Keratinocyte (primary cell): ENCODE data around the gene RALGPS1. TPM values are rescaled to one million over a fixed set of nuclear protein-coding genes. Genes with fewer than 3 reads are reported as not detected.
A peak's percentile ranks its signal among the peaks of the same experiment; 100 is the strongest.

Source experiments
- DNase-seq: peaks from one replicate; pipeline ENCODE4 v3.0.0-alpha.2; 2011; ENCODE audit warnings: low read depth, missing footprints, low spot score
- FAIRE-seq: peaks from 2 replicates; lab custom pipeline; 2011; peaks lifted over from hg19 to GRCh38; lab: Jason Lieb, UNC
- H2AFZ ChIP-seq: 2 replicates; pipeline ENCODE4 v1.6.0; 2012; ENCODE audit warnings: low read length, control low read depth, inconsistent platforms; ENCODE audit not compliant: control insufficient read depth
- H3K27ac ChIP-seq: 2 replicates; pipeline ENCODE4 v1.5.1; 2011; ENCODE audit warnings: low read length; ENCODE audit not compliant: control insufficient read depth, insufficient read depth
- H3K27me3 ChIP-seq: 3 replicates; pipeline ENCODE4 v1.6.0; 2011; ENCODE audit warnings: low read length; ENCODE audit not compliant: control insufficient read depth, insufficient read depth; ENCODE audit errors: extremely low read depth
- H3K36me3 ChIP-seq, 2 experiments: 2 replicates in 1 of 2; 3 replicates in 1 of 2; pipeline ENCODE4 v1.5.1; 2011; ENCODE audit warnings: low read length in 2 of 2, mild to moderate bottlenecking in 1 of 2; ENCODE audit not compliant: control insufficient read depth in 2 of 2, insufficient read depth in 2 of 2; ENCODE audit errors: extremely low read depth in 1 of 2
- H3K4me1 ChIP-seq: 3 replicates; pipeline ENCODE4 v1.5.1; 2011; ENCODE audit warnings: low read length; ENCODE audit not compliant: control insufficient read depth, insufficient read depth; ENCODE audit errors: extremely low read depth
- H3K4me2 ChIP-seq: 3 replicates; pipeline ENCODE4 v1.6.0; 2011; ENCODE audit warnings: low read depth, low read length; ENCODE audit not compliant: control insufficient read depth, insufficient read depth; ENCODE audit errors: extremely low read depth
- H3K4me3 ChIP-seq, 3 experiments: fragments of 200-600 bp in 1 of 3; sonication (generic) in 1 of 3; 2 replicates in 2 of 3; 3 replicates in 1 of 3; pipeline ENCODE4 v1.5.1; 2011 to 2016; ENCODE audit warnings: low read length in 3 of 3, mild to moderate bottlenecking in 3 of 3, control low read depth in 2 of 3, inconsistent platforms in 1 of 3, low read depth in 1 of 3, mixed read lengths in 1 of 3, mixed run types in 1 of 3, moderate library complexity in 1 of 3; ENCODE audit not compliant: control insufficient read depth in 2 of 3, insufficient read depth in 2 of 3; ENCODE audit errors: extremely low read depth in 1 of 3
- H3K79me2 ChIP-seq: 2 replicates; pipeline ENCODE4 v1.6.0; 2012; ENCODE audit warnings: low read length; ENCODE audit not compliant: control insufficient read depth, insufficient read depth
- H3K9ac ChIP-seq: 3 replicates; pipeline ENCODE4 v1.6.0; 2011; ENCODE audit warnings: low read length; ENCODE audit not compliant: control insufficient read depth, insufficient read depth; ENCODE audit errors: extremely low read depth
- H3K9me1 ChIP-seq: 3 replicates; pipeline ENCODE4 v1.6.0; 2011; ENCODE audit warnings: low read length; ENCODE audit not compliant: control insufficient read depth, insufficient read depth; ENCODE audit errors: extremely low read depth
- H3K9me3 ChIP-seq: 2 replicates; pipeline ENCODE4 v1.5.1; 2012; ENCODE audit warnings: low read depth, low read length; ENCODE audit not compliant: control insufficient read depth
- H4K20me1 ChIP-seq: 3 replicates; pipeline ENCODE4 v1.6.0; 2011; ENCODE audit warnings: low read length; ENCODE audit not compliant: control insufficient read depth, insufficient read depth; ENCODE audit errors: extremely low read depth
- EZH2 ChIP-seq: IDR thresholded peaks from one replicate; pipeline ENCODE4 v1.6.1; 2012; ENCODE audit warnings: inconsistent platforms, mild to moderate bottlenecking, low read length, moderate library complexity
- dilution Hi-C: fragments of 300-500 bp; cut with MboI; formaldehyde crosslinking; loops from one replicate; pipeline ENCODE4 v1.7.0; 2020; ENCODE audit warnings: low sequenced_read_pairs; ENCODE audit not compliant: extremely low pct_ligation_motif_present
- polyA plus RNA-seq, 5 experiments: library from polyadenylated mRNA; depleted of rRNA in 3 of 5; stranded (reverse) in 3 of 5; stranded (forward) in 1 of 5; unstranded in 1 of 5; fragments of >200 nt; gene quantifications; 1 replicate in 1 of 5; 2 replicates in 3 of 5; 3 replicates in 1 of 5; pipeline versions ENCODE4 v1.2.1 to v1.2.3, GENCODE V29; 2011 to 2012; ENCODE audit warnings: missing spikeins in 2 of 5, low read depth in 1 of 5, low replicate concordance in 1 of 5
- TF ChIP-seq, protein P1 (sequence below), 3 experiments: IDR thresholded peaks in 1 of 3; conservative IDR thresholded peaks in 1 of 3; optimal IDR thresholded peaks in 1 of 3; 2 replicates in 2 of 3; 3 replicates in 1 of 3; pipeline versions ENCODE3 to v1.5.1; 2011; ENCODE audit warnings: low read length in 3 of 3, mild to moderate bottlenecking in 3 of 3, moderate library complexity in 2 of 3, control low read depth in 1 of 3, inconsistent platforms in 1 of 3; ENCODE audit not compliant: insufficient read depth in 2 of 3; ENCODE audit errors: extremely low read depth in 1 of 3

RALGPS1 gene
- polyA plus RNA-seq, 1 donor (not counting 4 experiments of a cell fraction or from before 2014, with no cell fraction given), result 0.56 TPM

- H3K27me3 ChIP-seq, result no peaks in the 10 kb centered on the region
- no peaks in the 10 kb centered on the region for H3K36me3 ChIP-seq
- no peak overlapping the region for H2AFZ ChIP-seq
- H3K79me2 ChIP-seq, result no peaks in the 10 kb centered on the region
- H4K20me1 ChIP-seq, result no peaks in the 10 kb centered on the region
- H3K9ac ChIP-seq, result no peak overlapping the region
- no peak for FAIRE-seq
- no peaks in the 10 kb centered on the region for H3K4me1 ChIP-seq
- no peak overlapping the region for H3K27ac ChIP-seq
- H3K4me3 ChIP-seq, result no peak overlapping the region
- no peak for TF ChIP-seq EZH2
- TF ChIP-seq, protein P1, sequence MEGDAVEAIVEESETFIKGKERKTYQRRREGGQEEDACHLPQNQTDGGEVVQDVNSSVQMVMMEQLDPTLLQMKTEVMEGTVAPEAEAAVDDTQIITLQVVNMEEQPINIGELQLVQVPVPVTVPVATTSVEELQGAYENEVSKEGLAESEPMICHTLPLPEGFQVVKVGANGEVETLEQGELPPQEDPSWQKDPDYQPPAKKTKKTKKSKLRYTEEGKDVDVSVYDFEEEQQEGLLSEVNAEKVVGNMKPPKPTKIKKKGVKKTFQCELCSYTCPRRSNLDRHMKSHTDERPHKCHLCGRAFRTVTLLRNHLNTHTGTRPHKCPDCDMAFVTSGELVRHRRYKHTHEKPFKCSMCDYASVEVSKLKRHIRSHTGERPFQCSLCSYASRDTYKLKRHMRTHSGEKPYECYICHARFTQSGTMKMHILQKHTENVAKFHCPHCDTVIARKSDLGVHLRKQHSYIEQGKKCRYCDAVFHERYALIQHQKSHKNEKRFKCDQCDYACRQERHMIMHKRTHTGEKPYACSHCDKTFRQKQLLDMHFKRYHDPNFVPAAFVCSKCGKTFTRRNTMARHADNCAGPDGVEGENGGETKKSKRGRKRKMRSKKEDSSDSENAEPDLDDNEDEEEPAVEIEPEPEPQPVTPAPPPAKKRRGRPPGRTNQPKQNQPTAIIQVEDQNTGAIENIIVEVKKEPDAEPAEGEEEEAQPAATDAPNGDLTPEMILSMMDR (optimal IDR thresholded peaks at IDR 0.05 in 1 of 3, IDR thresholded peaks at IDR 0.05 in 1 of 3, conservative IDR thresholded peaks at IDR 0.05 in 1 of 3; ENCODE audit: extremely low read depth in 1 of 3, insufficient read depth in 2 of 3, low read length in 3 of 3), result no peak
- dilution Hi-C loops, result no loop called here
- no peaks in the 10 kb centered on the region for H3K9me3 ChIP-seq
- no peak for DNase-seq
- H3K9me1 ChIP-seq, result no peaks in the 10 kb centered on the region
- H3K4me2 ChIP-seq, result no peak overlapping the region
Observed at GRCh38 chr9:126965077-126965476, 50.5 kb downstream of the RALGPS1 start.

- Histone ChIP-seq H3K36me3 (no peaks in the 10 kb centered on the region), H2AFZ (no peak overlapping the region), H3K79me2 (no peaks in the 10 kb centered on the region), H3K4me3 (no peak overlapping the region), H4K20me1 (no peaks in the 10 kb centered on the region), H3K4me2 (no peak overlapping the region), H3K27me3 (no peaks in the 10 kb centered on the region), H3K9me3 (no peaks in the 10 kb centered on the region), H3K27ac (no peak overlapping the region), H3K9ac (no peak overlapping the region), H3K4me1 (no peaks in the 10 kb centered on the region), H3K9me1 (no peaks in the 10 kb centered on the region)
- dilution Hi-C loops, result no loop called here
- peak; percentile 46 for FAIRE-seq
- no peak for DNase-seq
- no peak for TF ChIP-seq EZH2
- TF ChIP-seq, protein P1 (optimal IDR thresholded peaks at IDR 0.05 in 1 of 3, IDR thresholded peaks at IDR 0.05 in 1 of 3, conservative IDR thresholded peaks at IDR 0.05 in 1 of 3; ENCODE audit: extremely low read depth in 1 of 3, insufficient read depth in 2 of 3, low read length in 3 of 3), result peak; percentile 91 to 97 (median 94)
Observed at GRCh38 chr9:126965541-126966428, 51.2 kb downstream of the RALGPS1 start.
